Measurements from ENCODE around the gene ADAMTS19.

The ADAMTS19 gene

GRCh38 chr5:129748913-129749880, 289.1 kb downstream of the ADAMTS19 start:
- no peak overlapping the region for H3K27ac Mint-ChIP-seq
- no peaks in the 10 kb centered on the region for H3K9me3 Mint-ChIP-seq
- H3K4me3 Mint-ChIP-seq: no peak overlapping the region
- no peaks in the 10 kb centered on the region for H3K36me3 Mint-ChIP-seq (ENCODE audit: low read depth)
- H3K27me3 Mint-ChIP-seq: no peaks in the 10 kb centered on the region
- H3K4me1 Mint-ChIP-seq (ENCODE audit: low read depth): no peaks in the 10 kb centered on the region
- intact Hi-C loops (cut with micrococcal nuclease): no loop called here

- H3K9me3 Mint-ChIP-seq: no peaks in the 10 kb centered on the region
Measured at GRCh38 chr5:129760636-129761325, 300.7 kb downstream of the ADAMTS19 start.

GRCh38 chr5:129763651-129764050, 303.6 kb downstream of the ADAMTS19 start:
- intact Hi-C loops (cut with micrococcal nuclease): no loop called here
- Mint-ChIP-seq H3K4me3 (no peak overlapping the region), H3K9me3 (no peaks in the 10 kb centered on the region), H3K36me3 (ENCODE audit: low read depth) (no peaks in the 10 kb centered on the region), H3K27ac (no peak overlapping the region), H3K27me3 (no peaks in the 10 kb centered on the region), H3K4me1 (ENCODE audit: low read depth) (no peaks in the 10 kb centered on the region)

More at GRCh38 chr5:129760636-129761325, 300.7 kb downstream of the ADAMTS19 start:
- Mint-ChIP-seq H3K4me3 (no peak overlapping the region), H3K27me3 (no peaks in the 10 kb centered on the region), H3K36me3 (ENCODE audit: low read depth) (no peaks in the 10 kb centered on the region), H3K4me1 (ENCODE audit: low read depth) (no peaks in the 10 kb centered on the region), H3K27ac (no peak overlapping the region)
- intact Hi-C loops (cut with micrococcal nuclease): no loop called here

- Mint-ChIP-seq H3K27me3 (no peaks in the 10 kb centered on the region), H3K4me1 (ENCODE audit: low read depth) (no peaks in the 10 kb centered on the region), H3K9me3 (no peaks in the 10 kb centered on the region), H3K27ac (no peak overlapping the region), H3K36me3 (ENCODE audit: low read depth) (no peaks in the 10 kb centered on the region), H3K4me3 (no peak overlapping the region)
- intact Hi-C loops (cut with micrococcal nuclease): loop anchor here (5.0 kb wide), 1 partner anchor 1554 kb away; no protein-coding TSS in a partner anchor
Measured at GRCh38 chr5:129766798-129767197, 306.7 kb downstream of the ADAMTS19 start.

GRCh38 chr5:129767927-129768380, 307.9 kb downstream of the ADAMTS19 start:
- Mint-ChIP-seq H3K27ac (no peak overlapping the region), H3K27me3 (no peaks in the 10 kb centered on the region), H3K9me3 (no peaks in the 10 kb centered on the region), H3K4me3 (no peak overlapping the region), H3K36me3 (ENCODE audit: low read depth) (no peaks in the 10 kb centered on the region), H3K4me1 (ENCODE audit: low read depth) (no peaks in the 10 kb centered on the region)
- intact Hi-C loops (cut with micrococcal nuclease): loop anchor here (1.0 to 5.0 kb wide), 2 partner anchors 863 to 1556 kb away; no protein-coding TSS in a partner anchor

- Mint-ChIP-seq H3K27ac (no peak overlapping the region), H3K4me3 (no peak overlapping the region), H3K36me3 (ENCODE audit: low read depth) (no peaks in the 10 kb centered on the region), H3K9me3 (no peaks in the 10 kb centered on the region), H3K27me3 (no peaks in the 10 kb centered on the region), H3K4me1 (ENCODE audit: low read depth) (no peaks in the 10 kb centered on the region)
- intact Hi-C loops (cut with micrococcal nuclease): loop anchor here (1.0 to 5.0 kb wide), 2 partner anchors 863 to 1556 kb away; no protein-coding TSS in a partner anchor
Measured at GRCh38 chr5:129768735-129769134, 308.6 kb downstream of the ADAMTS19 start.

- Mint-ChIP-seq H3K36me3 (ENCODE audit: low read depth) (no peaks in the 10 kb centered on the region), H3K4me3 (no peak overlapping the region), H3K27me3 (no peaks in the 10 kb centered on the region), H3K9me3 (no peaks in the 10 kb centered on the region), H3K4me1 (ENCODE audit: low read depth) (no peaks in the 10 kb centered on the region), H3K27ac (no peak overlapping the region)
- intact Hi-C loops (cut with micrococcal nuclease): loop anchor here (2.0 to 10.0 kb wide), 2 partner anchors 83 to 1145 kb away; no protein-coding TSS in a partner anchor
Measured at GRCh38 chr5:129770024-129770820, 310.1 kb downstream of the ADAMTS19 start.

- H3K36me3 Mint-ChIP-seq (ENCODE audit: low read depth): no peaks in the 10 kb centered on the region
- H3K27ac Mint-ChIP-seq: no peak overlapping the region
- H3K4me1 Mint-ChIP-seq (ENCODE audit: low read depth): no peaks in the 10 kb centered on the region
- H3K9me3 Mint-ChIP-seq: no peaks in the 10 kb centered on the region
- intact Hi-C loops (cut with micrococcal nuclease): loop anchor here (2.0 to 10.0 kb wide), 2 partner anchors 82 to 1144 kb away; no protein-coding TSS in a partner anchor
- H3K4me3 Mint-ChIP-seq: no peak overlapping the region
- H3K27me3 Mint-ChIP-seq: no peaks in the 10 kb centered on the region
Measured at GRCh38 chr5:129771058-129771838, 311.1 kb downstream of the ADAMTS19 start.

- H3K4me1 Mint-ChIP-seq (ENCODE audit: low read depth): no peaks in the 10 kb centered on the region
Measured at GRCh38 chr5:129773376-129773775, 313.3 kb downstream of the ADAMTS19 start.

GRCh38 chr5:129781594-129781993, 321.5 kb downstream of the ADAMTS19 start:
- Mint-ChIP-seq H3K4me3 (no peak overlapping the region), H3K27ac (no peak overlapping the region), H3K4me1 (ENCODE audit: low read depth) (no peaks in the 10 kb centered on the region), H3K36me3 (ENCODE audit: low read depth) (no peaks in the 10 kb centered on the region), H3K9me3 (peaks cover 25% of the 10 kb centered on the region), H3K27me3 (no peaks in the 10 kb centered on the region)
- intact Hi-C loops (cut with micrococcal nuclease): no loop called here

More at GRCh38 chr5:129773376-129773775, 313.3 kb downstream of the ADAMTS19 start:
- Mint-ChIP-seq H3K9me3 (no peaks in the 10 kb centered on the region), H3K36me3 (ENCODE audit: low read depth) (no peaks in the 10 kb centered on the region), H3K4me3 (no peak overlapping the region), H3K27me3 (no peaks in the 10 kb centered on the region), H3K27ac (no peak overlapping the region)
- intact Hi-C loops (cut with micrococcal nuclease): loop anchor here (2.0 to 10.0 kb wide), 2 partner anchors 1141 to 1337 kb away; no protein-coding TSS in a partner anchor

All from dendritic cell treated with granulocyte-macrophage colony-stimulating factor and Interleukin-4, amounts not matched to agents 40 ng/mL and 50 ng/mL, for 4 days (primary cell).